Ascending aorta (tissue), 2 donors: ENCODE results near the gene CLIP1. TPM values are rescaled to one million over a fixed set of nuclear protein-coding genes. Genes with fewer than 3 reads are reported as not detected.
A peak's percentile ranks its signal among the peaks of the same experiment; 100 is the strongest.

Source experiments
- DNase-seq, 2 donors: peaks; one replicate each; pipeline ENCODE4 v3.0.0-alpha.2; 2019; ENCODE audit warnings: low spot score in 2 of 2
- H3K27ac ChIP-seq, 2 donors: fragments of 200-600 bp; sonication (generic); one replicate each; pipeline ENCODE4 v1.5.1; 2016 to 2017; ENCODE audit warnings: mild to moderate bottlenecking in 1 of 2
- H3K27me3 ChIP-seq: fragments of 200-600 bp; sonication (generic); one replicate; pipeline ENCODE4 v1.5.1; 2017
- H3K36me3 ChIP-seq, 2 donors: fragments of 200-600 bp; sonication (generic); one replicate each; pipeline ENCODE4 v1.5.1; 2016
- H3K4me1 ChIP-seq, 2 donors: fragments of 200-600 bp; sonication (generic); one replicate each; pipeline ENCODE4 v1.5.1; 2016 to 2017; ENCODE audit warnings: mild to moderate bottlenecking in 1 of 2
- H3K4me3 ChIP-seq, 2 donors: fragments of 200-600 bp; sonication (generic); one replicate each; pipeline ENCODE4 v1.5.1; 2016 to 2017; ENCODE audit warnings: mild to moderate bottlenecking in 1 of 2
- H3K9me3 ChIP-seq, 2 donors: fragments of 200-600 bp; sonication (generic); one replicate each; pipeline ENCODE4 v1.5.1; 2016
- intact Hi-C: fragments of 100-400 bp; cut with DNase I; formaldehyde crosslinking; loops from one replicate; pipeline ENCODE4 v1.15.1; 2023
- total RNA-seq: library from RNA; depleted of rRNA; stranded (reverse); fragments of >200 nt; gene quantifications from one replicate; pipeline ENCODE4 v1.1.0, GENCODE V29; 2016
- TF ChIP-seq, protein P1 (sequence below), 3 experiments: fragments of 200-600 bp in 2 of 3; fragments of 450-650 bp in 1 of 3; sonication (generic) in 2 of 3; IDR thresholded peaks; one replicate each; pipeline ENCODE4 v1.5.1; 2016 to 2019; ENCODE audit warnings: antibody characterized with exemption in 3 of 3, mild to moderate bottlenecking in 1 of 3, moderate library complexity in 1 of 3

The CLIP1 gene
- total RNA-seq, 1 donor from 2014 or later = 44.7 TPM

DNA sequence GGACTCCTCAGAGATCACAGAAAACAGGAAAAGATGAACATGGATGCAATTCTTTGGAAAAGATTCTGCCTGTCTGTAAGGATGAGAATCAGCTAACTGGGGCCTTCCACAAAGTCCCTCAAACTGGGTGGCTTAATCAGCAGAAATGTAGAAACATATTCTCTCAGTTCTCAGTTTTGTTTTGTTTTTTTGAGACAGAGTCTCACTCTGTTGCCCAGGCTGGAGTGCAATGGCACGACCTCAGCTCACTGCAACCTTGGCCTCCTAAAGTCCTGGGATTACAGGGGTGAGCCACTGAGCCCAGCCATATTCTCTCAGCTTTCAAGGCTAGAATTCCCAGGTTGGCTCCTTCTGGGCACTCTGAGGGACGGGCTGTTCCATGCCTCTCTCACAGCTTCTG is 38.2 kb upstream of the CLIP1 start:
- no peak overlapping the region for H3K4me3 ChIP-seq
- no peaks in the 10 kb centered on the region for H3K4me1 ChIP-seq
- no peak for DNase-seq
- no peaks in the 10 kb centered on the region for H3K27me3 ChIP-seq
- H3K36me3 ChIP-seq = no peaks in the 10 kb centered on the region
- TF ChIP-seq, protein P1, sequence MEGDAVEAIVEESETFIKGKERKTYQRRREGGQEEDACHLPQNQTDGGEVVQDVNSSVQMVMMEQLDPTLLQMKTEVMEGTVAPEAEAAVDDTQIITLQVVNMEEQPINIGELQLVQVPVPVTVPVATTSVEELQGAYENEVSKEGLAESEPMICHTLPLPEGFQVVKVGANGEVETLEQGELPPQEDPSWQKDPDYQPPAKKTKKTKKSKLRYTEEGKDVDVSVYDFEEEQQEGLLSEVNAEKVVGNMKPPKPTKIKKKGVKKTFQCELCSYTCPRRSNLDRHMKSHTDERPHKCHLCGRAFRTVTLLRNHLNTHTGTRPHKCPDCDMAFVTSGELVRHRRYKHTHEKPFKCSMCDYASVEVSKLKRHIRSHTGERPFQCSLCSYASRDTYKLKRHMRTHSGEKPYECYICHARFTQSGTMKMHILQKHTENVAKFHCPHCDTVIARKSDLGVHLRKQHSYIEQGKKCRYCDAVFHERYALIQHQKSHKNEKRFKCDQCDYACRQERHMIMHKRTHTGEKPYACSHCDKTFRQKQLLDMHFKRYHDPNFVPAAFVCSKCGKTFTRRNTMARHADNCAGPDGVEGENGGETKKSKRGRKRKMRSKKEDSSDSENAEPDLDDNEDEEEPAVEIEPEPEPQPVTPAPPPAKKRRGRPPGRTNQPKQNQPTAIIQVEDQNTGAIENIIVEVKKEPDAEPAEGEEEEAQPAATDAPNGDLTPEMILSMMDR (IDR thresholded peaks at IDR 0.05) = no peak
- no peak overlapping the region for H3K27ac ChIP-seq
- H3K9me3 ChIP-seq = no peaks in the 10 kb centered on the region
- intact Hi-C loops = no loop called here

- no peak overlapping the region for H3K4me3 ChIP-seq
- H3K27me3 ChIP-seq = no peaks in the 10 kb centered on the region
- TF ChIP-seq, protein P1 (IDR thresholded peaks at IDR 0.05) = no peak
- intact Hi-C loops = no loop called here
- no peak for DNase-seq
- no peaks in the 10 kb centered on the region for H3K4me1 ChIP-seq
- H3K9me3 ChIP-seq = no peaks in the 10 kb centered on the region
- no peaks in the 10 kb centered on the region for H3K36me3 ChIP-seq
- no peak overlapping the region for H3K27ac ChIP-seq
Observed at GRCh38 chr12:122460061-122460460, 37.6 kb upstream of the CLIP1 start.

DNA sequence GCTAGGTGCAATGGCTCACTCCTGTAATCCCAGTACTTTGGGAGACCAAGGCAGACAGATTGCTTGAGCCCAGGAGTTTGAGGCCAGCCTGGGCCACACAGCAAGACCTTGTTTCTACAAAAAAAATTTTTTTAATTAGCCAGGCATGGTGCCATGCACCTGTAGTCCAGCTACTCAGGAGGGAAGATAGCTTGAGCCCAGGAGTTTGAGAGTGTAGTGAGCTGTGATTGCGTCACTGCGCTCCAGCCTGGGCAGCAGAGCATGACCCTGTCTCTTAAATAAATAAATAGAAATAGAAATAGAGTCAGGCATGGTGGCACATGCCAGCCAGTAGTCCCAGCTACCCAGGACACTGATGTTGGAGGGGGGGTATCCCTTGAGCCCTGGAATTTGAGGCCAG is 36.7 kb upstream of the CLIP1 start:
- TF ChIP-seq, protein P1 (IDR thresholded peaks at IDR 0.05) = no peak

GRCh38 chr12:122458105-122459035 is 35.9 kb upstream of the CLIP1 start:
- peak in 1 of 2 donors; percentile 56 for DNase-seq
- Histone ChIP-seq H3K27ac (no peak overlapping the region), H3K36me3 (no peaks in the 10 kb centered on the region), H3K9me3 (no peaks in the 10 kb centered on the region), H3K27me3 (no peaks in the 10 kb centered on the region), H3K4me1 (no peaks in the 10 kb centered on the region), H3K4me3 (no peak overlapping the region)
- intact Hi-C loops = no loop called here
- TF ChIP-seq, protein P1 (IDR thresholded peaks at IDR 0.05) = no peak

More for the DNA sequence above, 36.7 kb upstream of the CLIP1 start:
- no peak overlapping the region for H3K4me3 ChIP-seq
- no peaks in the 10 kb centered on the region for H3K4me1 ChIP-seq
- H3K27me3 ChIP-seq = no peaks in the 10 kb centered on the region
- H3K27ac ChIP-seq = no peak overlapping the region
- no peaks in the 10 kb centered on the region for H3K9me3 ChIP-seq
- no peaks in the 10 kb centered on the region for H3K36me3 ChIP-seq
- DNase-seq = peak in 1 of 2 donors; percentile 11
- intact Hi-C loops = no loop called here

GRCh38 chr12:122457627-122458026 is 35.2 kb upstream of the CLIP1 start:
- Histone ChIP-seq H3K9me3 (no peaks in the 10 kb centered on the region), H3K36me3 (no peaks in the 10 kb centered on the region), H3K4me3 (no peak overlapping the region), H3K27me3 (no peaks in the 10 kb centered on the region), H3K4me1 (no peaks in the 10 kb centered on the region), H3K27ac (no peak overlapping the region)
- peak in 1 of 2 donors; percentile 12 for DNase-seq
- TF ChIP-seq, protein P1 (IDR thresholded peaks at IDR 0.05) = no peak
- intact Hi-C loops = no loop called here
